HepG2 (cell line): ENCODE data around the gene POU2AF2.

Source experiments
- CENPT ChIP-seq: sonication (generic); formaldehyde crosslinking; IDR thresholded peaks from 2 replicates; pipeline ENCODE4 v1.8.0; 2022; ENCODE audit warnings: low read depth, mild to moderate bottlenecking, moderate library complexity, missing genetic modification reagents
- ELF1 ChIP-seq: sonication (generic); formaldehyde crosslinking; IDR thresholded peaks from 2 replicates; pipeline ENCODE4 v1.4.0; 2020; ENCODE audit warnings: missing genetic modification reagents
- TCF7 ChIP-seq: sonication (generic); IDR thresholded peaks from 2 replicates; pipeline ENCODE4 v1.6.1; 2016; ENCODE audit warnings: antibody characterized with exemption, low read depth
- ZNF121 ChIP-seq: sonication (generic); formaldehyde crosslinking; IDR thresholded peaks from 2 replicates; pipeline ENCODE4 v1.5.0; 2020; ENCODE audit warnings: mild to moderate bottlenecking, missing genetic modification reagents
- ZNF841 ChIP-seq: sonication (generic); formaldehyde crosslinking; IDR thresholded peaks from 2 replicates; pipeline ENCODE4 v1.8.1; 2023; ENCODE audit warnings: missing genetic modification reagents, borderline replicate concordance
- TF ChIP-seq, protein P1 (sequence below): sonication (generic); formaldehyde crosslinking; IDR thresholded peaks from 2 replicates; pipeline ENCODE4 v1.5.0; 2020; ENCODE audit warnings: mild to moderate bottlenecking, missing genetic modification reagents, moderate library complexity
- TF ChIP-seq, protein P2 (sequence below): sonication (generic); formaldehyde crosslinking; IDR thresholded peaks from 2 replicates; pipeline ENCODE4 v1.4.0; 2020; ENCODE audit warnings: missing genetic modification reagents

DNA sequence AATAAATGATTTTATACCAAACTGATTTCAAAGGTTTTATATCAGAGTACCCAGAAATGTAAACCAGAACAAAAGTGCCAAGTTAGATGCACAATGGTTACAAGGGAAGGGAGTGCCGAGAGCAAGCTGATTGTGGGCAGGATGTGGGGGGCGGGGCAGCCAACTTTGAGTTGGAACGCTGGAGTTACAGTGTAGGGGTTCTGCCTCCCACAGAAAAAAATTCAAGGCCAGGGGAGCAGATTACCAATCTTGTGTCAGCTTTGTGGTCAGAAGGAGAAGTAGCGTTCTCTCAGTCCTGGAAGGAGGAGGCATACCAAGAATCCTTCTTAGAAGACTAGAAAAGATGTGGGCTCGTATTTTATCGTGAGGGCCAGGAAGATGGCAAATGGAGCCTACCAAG is 15.9 kb upstream of the POU2AF2 start:
- TF ChIP-seq ZNF121 (CRISPR knock-in tag) (no peak), CENPT (CRISPR knock-in tag) (no peak), TCF7 (no peak), ZNF841 (CRISPR knock-in tag) (no peak), ELF1 (CRISPR knock-in tag) (no peak)
- TF ChIP-seq, protein P1, sequence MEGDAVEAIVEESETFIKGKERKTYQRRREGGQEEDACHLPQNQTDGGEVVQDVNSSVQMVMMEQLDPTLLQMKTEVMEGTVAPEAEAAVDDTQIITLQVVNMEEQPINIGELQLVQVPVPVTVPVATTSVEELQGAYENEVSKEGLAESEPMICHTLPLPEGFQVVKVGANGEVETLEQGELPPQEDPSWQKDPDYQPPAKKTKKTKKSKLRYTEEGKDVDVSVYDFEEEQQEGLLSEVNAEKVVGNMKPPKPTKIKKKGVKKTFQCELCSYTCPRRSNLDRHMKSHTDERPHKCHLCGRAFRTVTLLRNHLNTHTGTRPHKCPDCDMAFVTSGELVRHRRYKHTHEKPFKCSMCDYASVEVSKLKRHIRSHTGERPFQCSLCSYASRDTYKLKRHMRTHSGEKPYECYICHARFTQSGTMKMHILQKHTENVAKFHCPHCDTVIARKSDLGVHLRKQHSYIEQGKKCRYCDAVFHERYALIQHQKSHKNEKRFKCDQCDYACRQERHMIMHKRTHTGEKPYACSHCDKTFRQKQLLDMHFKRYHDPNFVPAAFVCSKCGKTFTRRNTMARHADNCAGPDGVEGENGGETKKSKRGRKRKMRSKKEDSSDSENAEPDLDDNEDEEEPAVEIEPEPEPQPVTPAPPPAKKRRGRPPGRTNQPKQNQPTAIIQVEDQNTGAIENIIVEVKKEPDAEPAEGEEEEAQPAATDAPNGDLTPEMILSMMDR, result no peak
- TF ChIP-seq, protein P2, sequence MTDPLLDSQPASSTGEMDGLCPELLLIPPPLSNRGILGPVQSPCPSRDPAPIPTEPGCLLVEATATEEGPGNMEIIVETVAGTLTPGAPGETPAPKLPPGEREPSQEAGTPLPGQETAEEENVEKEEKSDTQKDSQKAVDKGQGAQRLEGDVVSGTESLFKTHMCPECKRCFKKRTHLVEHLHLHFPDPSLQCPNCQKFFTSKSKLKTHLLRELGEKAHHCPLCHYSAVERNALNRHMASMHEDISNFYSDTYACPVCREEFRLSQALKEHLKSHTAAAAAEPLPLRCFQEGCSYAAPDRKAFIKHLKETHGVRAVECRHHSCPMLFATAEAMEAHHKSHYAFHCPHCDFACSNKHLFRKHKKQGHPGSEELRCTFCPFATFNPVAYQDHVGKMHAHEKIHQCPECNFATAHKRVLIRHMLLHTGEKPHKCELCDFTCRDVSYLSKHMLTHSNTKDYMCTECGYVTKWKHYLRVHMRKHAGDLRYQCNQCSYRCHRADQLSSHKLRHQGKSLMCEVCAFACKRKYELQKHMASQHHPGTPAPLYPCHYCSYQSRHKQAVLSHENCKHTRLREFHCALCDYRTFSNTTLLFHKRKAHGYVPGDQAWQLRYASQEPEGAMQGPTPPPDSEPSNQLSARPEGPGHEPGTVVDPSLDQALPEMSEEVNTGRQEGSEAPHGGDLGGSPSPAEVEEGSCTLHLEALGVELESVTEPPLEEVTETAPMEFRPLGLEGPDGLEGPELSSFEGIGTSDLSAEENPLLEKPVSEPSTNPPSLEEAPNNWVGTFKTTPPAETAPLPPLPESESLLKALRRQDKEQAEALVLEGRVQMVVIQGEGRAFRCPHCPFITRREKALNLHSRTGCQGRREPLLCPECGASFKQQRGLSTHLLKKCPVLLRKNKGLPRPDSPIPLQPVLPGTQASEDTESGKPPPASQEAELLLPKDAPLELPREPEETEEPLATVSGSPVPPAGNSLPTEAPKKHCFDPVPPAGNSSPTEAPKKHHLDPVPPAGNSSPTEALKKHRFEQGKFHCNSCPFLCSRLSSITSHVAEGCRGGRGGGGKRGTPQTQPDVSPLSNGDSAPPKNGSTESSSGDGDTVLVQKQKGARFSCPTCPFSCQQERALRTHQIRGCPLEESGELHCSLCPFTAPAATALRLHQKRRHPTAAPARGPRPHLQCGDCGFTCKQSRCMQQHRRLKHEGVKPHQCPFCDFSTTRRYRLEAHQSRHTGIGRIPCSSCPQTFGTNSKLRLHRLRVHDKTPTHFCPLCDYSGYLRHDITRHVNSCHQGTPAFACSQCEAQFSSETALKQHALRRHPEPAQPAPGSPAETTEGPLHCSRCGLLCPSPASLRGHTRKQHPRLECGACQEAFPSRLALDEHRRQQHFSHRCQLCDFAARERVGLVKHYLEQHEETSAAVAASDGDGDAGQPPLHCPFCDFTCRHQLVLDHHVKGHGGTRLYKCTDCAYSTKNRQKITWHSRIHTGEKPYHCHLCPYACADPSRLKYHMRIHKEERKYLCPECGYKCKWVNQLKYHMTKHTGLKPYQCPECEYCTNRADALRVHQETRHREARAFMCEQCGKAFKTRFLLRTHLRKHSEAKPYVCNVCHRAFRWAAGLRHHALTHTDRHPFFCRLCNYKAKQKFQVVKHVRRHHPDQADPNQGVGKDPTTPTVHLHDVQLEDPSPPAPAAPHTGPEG, result no peak
